NCI-H1092 (cell line): ENCODE results near the gene BCKDK.

Experiments used
- DNase-seq: peaks from one replicate; lab custom pipeline; 2025; lab: John Stamatoyannopoulos, UW

BCKDK gene

GRCh38 chr16:31108035-31108793, at the start of gene BCKDK:
TSS of gene BCKDK (plus strand) at chr16:31108386. CDS start at chr16:31109224, 838 bp downstream.
- peak; percentile 12 for DNase-seq

- DNase-seq, result no peak
Measured at GRCh38 chr16:31061126-31061812, 46.9 kb upstream of the BCKDK start.

- DNase-seq, result no peak
Measured at GRCh38 chr16:31061813-31062440, 46.3 kb upstream of the BCKDK start.

GRCh38 chr16:31063495-31063842, 44.7 kb upstream of the BCKDK start:
- no peak for DNase-seq

- DNase-seq, result no peak
Measured at GRCh38 chr16:31063843-31064611, 44.2 kb upstream of the BCKDK start.

GRCh38 chr16:31064882-31065461, 43.2 kb upstream of the BCKDK start:
- no peak for DNase-seq

GRCh38 chr16:31067342-31067741, 40.8 kb upstream of the BCKDK start:
- DNase-seq, result no peak

GRCh38 chr16:31071861-31072260, 36.3 kb upstream of the BCKDK start:
- DNase-seq, result no peak

- DNase-seq, result no peak
Measured at GRCh38 chr16:31072540-31073141, 35.5 kb upstream of the BCKDK start.

GRCh38 chr16:31073142-31073969, 34.8 kb upstream of the BCKDK start:
- peak; percentile 77 for DNase-seq

GRCh38 chr16:31073970-31074813, 34.0 kb upstream of the BCKDK start, which contains the start of the genes ZNF646 and ZNF668:
TSS of gene ZNF646 (plus strand) at chr16:31074422. CDS start at chr16:31076325, 1,903 bp downstream.
TSS of gene ZNF668 (minus strand) at chr16:31074240. CDS start at chr16:31064459, 9,781 bp downstream.
- DNase-seq, result peak; percentile 99

- no peak for DNase-seq
Measured at GRCh38 chr16:31074814-31075183, 33.4 kb upstream of the BCKDK start.

- no peak for DNase-seq
Measured at GRCh38 chr16:31076319-31076718, 31.9 kb upstream of the BCKDK start.

GRCh38 chr16:31077024-31077423, 31.2 kb upstream of the BCKDK start:
- DNase-seq, result no peak

GRCh38 chr16:31077592-31078396, 30.4 kb upstream of the BCKDK start:
- DNase-seq, result no peak

GRCh38 chr16:31078597-31079341, 29.4 kb upstream of the BCKDK start:
- DNase-seq, result no peak

- DNase-seq, result no peak
Measured at GRCh38 chr16:31079342-31079944, 28.7 kb upstream of the BCKDK start.
